D721Med (cell line): ENCODE measurements around the gene GNAS.

ENCODE experiments used
- DNase-seq: peaks from one replicate; pipeline ENCODE4 v3.0.0; 2011; ENCODE audit warnings: low spot score; ENCODE audit not compliant: insufficient read length
- FAIRE-seq: peaks from 2 replicates; lab custom pipeline; 2011; peaks lifted over from hg19 to GRCh38; lab: Jason Lieb, UNC
- TF ChIP-seq, protein P1 (sequence below): IDR thresholded peaks from 2 replicates; pipeline ENCODE4 v1.5.1; 2012; ENCODE audit warnings: mild to moderate bottlenecking, control low read depth; ENCODE audit not compliant: insufficient read depth; ENCODE audit errors: missing control alignments

GNAS gene

GRCh38 chr20:58845706-58846105 is 6.8 kb upstream of the GNAS start:
- DNase-seq (no peak), FAIRE-seq (no peak)
- TF ChIP-seq, protein P1, sequence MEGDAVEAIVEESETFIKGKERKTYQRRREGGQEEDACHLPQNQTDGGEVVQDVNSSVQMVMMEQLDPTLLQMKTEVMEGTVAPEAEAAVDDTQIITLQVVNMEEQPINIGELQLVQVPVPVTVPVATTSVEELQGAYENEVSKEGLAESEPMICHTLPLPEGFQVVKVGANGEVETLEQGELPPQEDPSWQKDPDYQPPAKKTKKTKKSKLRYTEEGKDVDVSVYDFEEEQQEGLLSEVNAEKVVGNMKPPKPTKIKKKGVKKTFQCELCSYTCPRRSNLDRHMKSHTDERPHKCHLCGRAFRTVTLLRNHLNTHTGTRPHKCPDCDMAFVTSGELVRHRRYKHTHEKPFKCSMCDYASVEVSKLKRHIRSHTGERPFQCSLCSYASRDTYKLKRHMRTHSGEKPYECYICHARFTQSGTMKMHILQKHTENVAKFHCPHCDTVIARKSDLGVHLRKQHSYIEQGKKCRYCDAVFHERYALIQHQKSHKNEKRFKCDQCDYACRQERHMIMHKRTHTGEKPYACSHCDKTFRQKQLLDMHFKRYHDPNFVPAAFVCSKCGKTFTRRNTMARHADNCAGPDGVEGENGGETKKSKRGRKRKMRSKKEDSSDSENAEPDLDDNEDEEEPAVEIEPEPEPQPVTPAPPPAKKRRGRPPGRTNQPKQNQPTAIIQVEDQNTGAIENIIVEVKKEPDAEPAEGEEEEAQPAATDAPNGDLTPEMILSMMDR, result no peak

DNA sequence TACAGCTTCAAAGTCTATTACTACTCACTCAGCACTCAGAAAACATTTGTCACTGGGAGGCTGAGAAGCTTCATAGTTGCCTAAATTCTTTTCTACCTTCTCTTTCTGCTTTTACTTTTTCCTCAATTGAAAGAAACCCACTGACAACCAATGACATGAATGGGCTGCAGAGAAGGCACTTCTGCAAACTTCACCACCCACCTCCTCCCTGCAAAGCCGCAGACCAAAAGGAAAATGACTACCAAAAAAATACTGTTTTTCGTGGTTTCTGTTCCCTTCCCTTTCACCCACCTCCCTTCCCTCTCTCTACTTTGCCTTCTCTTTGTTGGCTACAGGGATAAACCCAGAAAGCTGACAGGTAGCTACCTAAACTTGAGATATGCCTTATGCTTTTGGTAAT is 5.1 kb upstream of the GNAS start:
- no peak for FAIRE-seq
- no peak for DNase-seq
- TF ChIP-seq, protein P1, result no peak

- FAIRE-seq (no peak), DNase-seq (no peak)
- TF ChIP-seq, protein P1, result no peak
Measured at GRCh38 chr20:58850693-58851174, 1.8 kb upstream of the GNAS start, which contains the start of gene GNAS-AS1. GNAS-AS1 (minus strand) TSS chr20:58850902.

DNA sequence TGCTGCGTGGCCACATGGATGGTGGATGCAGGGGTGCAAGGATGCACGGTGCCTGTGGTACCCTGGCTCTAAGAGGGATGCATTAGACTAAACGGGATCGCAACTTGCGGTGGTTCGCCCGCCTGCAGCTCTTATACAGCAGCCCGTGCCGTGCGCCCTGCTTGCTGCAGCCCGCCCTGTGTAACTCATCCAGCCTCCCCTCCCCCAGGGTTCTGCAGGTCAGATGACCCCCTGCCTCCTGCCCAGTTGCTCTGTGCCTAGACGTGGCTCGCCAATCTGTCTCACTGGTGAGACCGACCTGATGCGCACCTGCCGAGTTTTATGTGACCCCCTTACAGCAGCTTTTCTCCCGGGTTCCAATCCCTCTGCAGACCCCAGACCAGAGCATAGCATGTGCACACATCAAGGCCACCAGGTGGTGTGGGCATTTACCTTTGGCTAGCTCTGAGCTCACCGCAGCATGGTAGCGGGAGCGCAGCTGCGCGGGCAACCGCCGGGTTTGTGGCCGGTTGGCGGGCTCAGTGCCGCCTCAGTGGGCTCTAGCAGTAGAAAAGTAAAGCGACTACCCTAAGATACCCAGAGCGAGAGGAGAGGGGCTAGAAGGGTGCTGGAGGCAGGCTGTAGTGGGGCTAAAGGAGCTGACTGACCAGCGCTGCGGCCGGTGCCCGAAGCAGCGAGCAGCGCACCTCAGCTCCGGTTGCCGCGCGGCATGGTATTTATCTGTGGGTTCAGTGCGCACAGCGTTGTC is 1.1 kb upstream of the GNAS start:
- no peak for DNase-seq
- TF ChIP-seq, protein P1, result no peak
- FAIRE-seq, result no peak

DNA sequence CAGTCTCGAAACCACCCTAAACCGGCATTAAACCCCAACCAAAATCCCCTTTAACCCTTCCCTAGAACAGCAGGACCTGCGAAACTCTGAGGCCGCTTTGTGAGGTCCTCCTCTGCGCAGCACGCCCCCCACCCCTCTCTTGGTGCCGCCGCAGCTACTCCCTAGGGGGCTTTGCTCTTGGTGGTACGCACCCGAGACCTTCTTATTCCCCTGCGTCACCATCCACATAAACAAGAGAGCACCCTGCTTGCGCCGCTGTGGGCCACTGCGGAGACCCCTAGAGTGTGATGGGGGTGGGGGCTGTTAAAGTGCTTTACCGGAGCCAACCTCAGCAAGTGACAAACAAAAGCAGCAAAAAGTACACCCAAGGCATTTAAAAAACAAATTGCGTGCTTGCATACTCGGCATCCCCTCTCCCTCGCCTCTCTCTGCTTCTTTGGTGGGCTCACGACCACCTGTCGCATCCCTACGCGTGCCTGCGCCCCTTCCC is 502 bp upstream of the GNAS start:
- FAIRE-seq, result no peak
- TF ChIP-seq, protein P1, result no peak
- DNase-seq, result no peak

DNA sequence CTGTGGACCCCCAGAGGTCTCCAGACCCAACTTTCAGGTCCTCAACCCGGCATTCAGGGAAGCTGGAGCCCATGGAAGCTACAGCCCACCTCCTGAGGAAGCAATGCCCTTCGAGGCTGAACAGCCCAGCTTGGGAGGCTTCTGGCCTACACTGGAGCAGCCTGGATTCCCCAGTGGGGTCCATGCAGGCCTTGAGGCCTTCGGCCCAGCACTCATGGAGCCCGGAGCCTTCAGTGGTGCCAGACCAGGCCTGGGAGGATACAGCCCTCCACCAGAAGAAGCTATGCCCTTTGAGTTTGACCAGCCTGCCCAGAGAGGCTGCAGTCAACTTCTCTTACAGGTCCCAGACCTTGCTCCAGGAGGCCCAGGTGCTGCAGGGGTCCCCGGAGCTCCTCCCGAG is 950 bp downstream of the GNAS start:
- TF ChIP-seq, protein P1, result no peak
- DNase-seq, result no peak
- no peak for FAIRE-seq
